ENCODE data around the gene PRKG1.

- peak; percentile 73 to 83 (median 76) for TF ChIP-seq CTCF (IDR thresholded peaks at IDR 0.05)
- TF ChIP-seq POLR2A (IDR thresholded peaks at IDR 0.05), result no peak
These were observed 1141.6 kb downstream of the PRKG1 start for GRCh38 chr10:52215745-52216361.
